GM12892 (cell line): Measurements from ENCODE around the gene GPSM1.

Experiments used
- POLR2AphosphoS5 ChIP-seq: IDR thresholded peaks from 2 replicates; pipeline ENCODE4 v1.6.1; 2011; ENCODE audit warnings: low read depth, low read length, control low read depth
- TAF1 ChIP-seq: IDR thresholded peaks from 2 replicates; pipeline ENCODE4 v1.6.1; 2011; ENCODE audit warnings: low read depth, mild to moderate bottlenecking, control low read depth, low read length, borderline replicate concordance

- TF ChIP-seq TAF1 = no peak
- no peak for TF ChIP-seq POLR2AphosphoS5
These were observed 36.8 kb upstream of the GPSM1 start for GRCh38 chr9:136290508-136291000.
